T-helper 2 cell treated with Interferon-gamma antibody and Interleukin-4, amounts not matched to agents 100 ng/mL and 5 ng/mL, for 36 hours (primary cell): ENCODE data around the gene SLC6A12. TPM values are rescaled to one million over a fixed set of nuclear protein-coding genes. Genes with fewer than 3 reads are reported as not detected.
"Not testable (repeated sequence)": the region's sequence is repeated elsewhere in the genome, so short reads cannot be mapped to it uniquely, and the experiment has no call there.

Source experiments
- intact Hi-C: fragments of 100-400 bp; cut with micrococcal nuclease; formaldehyde crosslinking; loops from one replicate; pipeline ENCODE4 v1.15.1; 2023
- total RNA-seq: library from RNA; stranded (reverse); gene quantifications from 2 replicates; pipeline ENCODE4 v1.2.3, GENCODE V29; 2022

Gene SLC6A12
- total RNA-seq, 1 donor from 2014 or later, result not detected

DNA sequence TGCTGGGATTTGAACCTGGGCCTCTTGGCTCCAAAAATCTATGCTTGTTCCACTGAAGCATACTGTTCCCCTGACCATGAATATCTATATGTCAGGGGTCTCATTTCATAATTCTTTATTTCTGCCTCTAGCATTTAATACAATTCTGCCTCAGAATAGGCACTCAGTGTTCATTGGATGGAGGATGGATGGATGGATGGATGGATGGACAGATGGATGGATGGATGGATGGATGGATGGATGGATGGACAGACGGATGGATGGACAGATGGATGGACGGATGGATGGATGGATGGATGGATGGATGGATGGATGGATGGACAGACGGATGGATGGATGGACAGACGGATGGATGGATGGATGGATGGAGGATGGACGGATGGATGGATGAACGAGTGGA is 3.1 kb upstream of the SLC6A12 start:
- intact Hi-C loops, result not testable (repeated sequence)

- intact Hi-C loops, result no loop called here
Observed at GRCh38 chr12:215116-215515, 1.2 kb upstream of the SLC6A12 start.

DNA sequence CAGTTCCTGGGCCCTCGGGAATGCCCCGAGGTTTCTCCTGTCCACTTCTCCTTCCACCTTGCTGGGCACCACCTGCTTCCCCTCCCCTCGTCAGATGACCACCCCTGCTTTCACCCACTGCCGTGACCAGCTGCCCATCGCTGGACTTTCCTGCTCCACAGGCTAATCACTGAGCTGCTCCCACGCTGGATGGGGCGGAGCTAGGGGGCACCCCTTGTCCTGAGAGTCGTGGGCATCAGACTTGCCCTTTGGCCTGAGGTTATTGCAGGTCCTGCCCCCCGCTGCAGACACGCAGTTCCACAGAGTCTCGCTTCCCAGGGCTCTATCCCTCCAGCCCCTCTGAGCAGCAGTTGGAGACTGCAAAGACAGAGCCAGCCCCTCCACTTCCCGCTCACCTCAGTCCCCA is 427 bp downstream of the SLC6A12 start:
- intact Hi-C loops, result no loop called here

GRCh38 chr12:212715-213526 is 1.0 kb downstream of the SLC6A12 start:
- intact Hi-C loops, result no loop called here

GRCh38 chr12:212415-212714 is 1.6 kb downstream of the SLC6A12 start:
- intact Hi-C loops, result no loop called here

DNA sequence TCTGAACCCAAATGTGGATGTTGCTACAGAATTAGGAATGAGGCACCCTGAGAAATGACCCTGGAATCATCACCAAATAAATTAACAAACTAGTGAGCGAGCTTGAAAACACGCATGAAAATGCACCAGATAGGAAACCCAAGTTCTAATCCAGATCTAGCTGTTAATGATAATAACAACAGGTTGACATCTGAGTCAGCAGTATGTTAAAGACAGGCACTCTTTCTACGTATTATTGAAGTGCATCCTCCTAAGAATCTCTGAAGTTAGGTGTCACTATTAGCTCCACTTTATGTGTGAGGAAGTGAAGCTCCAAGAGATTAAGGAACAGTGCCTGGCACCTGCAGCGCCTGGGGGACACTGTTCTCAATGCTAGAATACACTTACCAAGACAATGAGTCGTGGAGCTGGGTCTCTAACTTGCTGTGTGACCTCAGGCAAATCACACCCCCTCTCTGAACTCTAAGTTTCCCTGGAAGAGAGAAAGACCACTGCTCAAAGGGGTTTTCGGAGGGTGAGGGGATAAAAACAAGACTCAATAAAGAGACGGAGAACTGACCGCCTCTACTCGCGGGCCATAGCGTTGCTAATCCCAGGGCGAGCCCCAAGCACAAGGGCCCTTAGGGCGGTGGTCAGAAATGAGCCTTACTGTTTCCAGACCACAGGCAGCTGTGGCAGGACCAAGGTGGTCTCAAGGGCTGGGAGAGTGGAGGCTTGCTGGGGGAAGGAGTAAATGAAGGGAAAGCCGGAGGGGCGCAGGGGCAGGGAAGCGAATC is 2.1 kb downstream of the SLC6A12 start:
- intact Hi-C loops, result no loop called here

GRCh38 chr12:211142-211465 is 2.9 kb downstream of the SLC6A12 start:
- intact Hi-C loops, result no loop called here

DNA sequence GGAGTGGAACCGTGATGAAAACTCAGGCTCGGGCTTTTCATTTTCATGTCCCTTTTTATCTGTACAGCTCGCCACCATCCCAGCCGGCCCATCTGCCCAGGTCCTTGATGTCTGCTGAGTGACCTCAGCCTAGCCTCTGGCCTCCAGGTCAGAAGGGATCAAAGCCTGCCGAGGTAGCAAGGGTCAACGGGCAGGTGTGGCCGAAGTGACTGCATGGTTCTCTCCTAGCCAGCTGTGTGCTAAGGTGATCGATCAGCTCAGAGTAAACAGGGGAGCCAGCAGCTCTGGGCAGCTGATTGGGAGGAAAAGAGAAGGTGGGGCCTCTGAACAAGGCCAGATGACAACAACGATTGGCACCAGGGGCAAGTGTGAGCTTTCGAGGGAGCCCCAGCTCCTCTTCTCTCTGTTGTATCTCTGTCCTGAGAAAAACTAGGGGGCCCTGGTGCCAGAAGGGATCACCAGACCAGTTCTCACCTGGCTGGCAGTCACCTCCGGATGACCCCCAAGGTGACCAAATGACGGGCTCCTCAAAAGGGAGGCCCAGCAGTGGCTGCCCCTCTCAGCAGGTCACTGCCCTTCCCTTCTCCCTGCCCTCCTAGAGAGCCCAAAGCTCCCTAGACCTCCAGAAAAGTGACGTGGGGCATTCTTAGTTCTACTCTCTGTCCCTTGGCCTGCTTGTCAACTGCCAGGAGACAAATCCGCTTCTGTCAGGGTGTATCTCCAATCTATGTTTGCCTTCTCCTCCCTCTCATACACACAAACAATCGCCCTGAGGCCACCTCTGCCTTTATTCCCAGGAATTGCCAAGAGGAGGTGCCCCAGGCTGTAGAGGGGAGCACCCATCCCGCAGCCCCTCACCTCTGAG is 3.4 kb downstream of the SLC6A12 start:
- intact Hi-C loops, result no loop called here

GRCh38 chr12:209851-210250 is 4.1 kb downstream of the SLC6A12 start:
- intact Hi-C loops, result no loop called here

DNA sequence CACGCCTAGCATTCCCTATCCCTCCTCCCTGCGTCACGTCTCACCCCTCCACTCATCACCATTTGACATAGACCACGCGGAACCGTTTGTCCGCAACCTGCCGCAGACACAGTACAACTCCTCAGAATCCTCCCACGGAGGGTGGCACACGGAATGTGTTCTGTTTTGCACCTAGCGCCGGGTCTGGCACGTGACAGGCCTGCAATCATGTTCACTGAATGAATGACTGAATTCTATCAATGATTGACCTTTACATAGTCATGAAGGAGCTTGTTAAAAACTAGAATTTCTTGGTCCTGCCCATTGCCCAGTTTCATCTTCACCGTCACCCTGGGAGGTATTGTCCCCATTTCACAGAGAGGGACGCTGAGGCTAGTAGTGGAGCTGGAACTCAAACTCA is 4.7 kb downstream of the SLC6A12 start:
- intact Hi-C loops, result no loop called here

DNA sequence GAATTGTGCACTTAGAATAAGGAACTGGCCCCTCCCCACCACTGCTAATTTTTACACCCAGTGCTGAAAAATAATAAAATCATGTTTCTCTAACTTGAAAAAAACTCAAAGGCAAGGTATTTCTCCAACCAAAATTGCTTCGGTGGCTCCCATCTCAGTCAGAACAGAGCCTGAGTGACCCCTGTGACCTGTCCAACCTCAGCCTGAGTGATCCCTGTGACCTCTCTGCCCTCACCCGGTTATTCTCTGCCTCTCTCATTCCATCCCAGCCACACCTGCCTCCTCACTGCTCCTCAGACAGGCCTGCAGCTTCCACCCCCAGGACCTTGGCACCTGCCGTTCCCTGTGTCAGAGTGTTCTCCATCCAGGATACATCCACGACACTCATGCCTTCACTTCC is 5.1 kb downstream of the SLC6A12 start:
- intact Hi-C loops, result no loop called here

- intact Hi-C loops, result no loop called here
Observed at GRCh38 chr12:207804-208203, 6.2 kb downstream of the SLC6A12 start.

DNA sequence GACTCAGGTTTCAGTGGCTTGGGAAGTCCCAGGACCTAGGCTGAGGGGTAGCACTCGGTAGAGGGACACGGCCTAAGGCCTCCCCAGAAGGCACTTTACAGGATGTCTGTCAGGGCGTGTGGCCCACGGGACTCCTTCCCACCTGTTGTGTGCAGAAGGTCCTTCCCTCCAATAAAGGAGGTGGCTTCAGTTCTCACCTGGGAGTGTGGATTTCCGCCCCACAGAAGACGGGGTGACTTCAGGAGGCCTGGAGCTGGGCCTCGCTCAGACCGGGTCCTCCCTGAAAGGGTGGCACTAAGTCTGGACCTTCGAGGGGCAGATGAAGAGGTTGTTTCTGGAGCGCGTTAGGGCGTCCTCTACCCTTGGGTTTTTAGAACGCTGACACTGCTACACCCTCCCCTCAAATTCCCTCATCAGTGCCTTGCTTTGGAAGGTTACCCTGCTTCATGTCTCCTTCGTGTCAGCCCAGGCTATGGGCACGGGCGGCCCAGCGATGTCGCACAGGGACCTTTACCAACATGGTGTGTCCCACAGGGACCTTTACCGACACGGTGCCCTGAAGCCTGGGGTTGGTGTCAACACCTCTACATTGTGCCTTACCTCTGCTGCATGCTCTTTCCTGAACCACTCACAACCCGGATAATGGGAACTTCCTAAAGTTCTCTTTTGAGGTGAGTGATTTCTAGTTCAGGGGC is 7.1 kb downstream of the SLC6A12 start:
- intact Hi-C loops, result no loop called here

DNA sequence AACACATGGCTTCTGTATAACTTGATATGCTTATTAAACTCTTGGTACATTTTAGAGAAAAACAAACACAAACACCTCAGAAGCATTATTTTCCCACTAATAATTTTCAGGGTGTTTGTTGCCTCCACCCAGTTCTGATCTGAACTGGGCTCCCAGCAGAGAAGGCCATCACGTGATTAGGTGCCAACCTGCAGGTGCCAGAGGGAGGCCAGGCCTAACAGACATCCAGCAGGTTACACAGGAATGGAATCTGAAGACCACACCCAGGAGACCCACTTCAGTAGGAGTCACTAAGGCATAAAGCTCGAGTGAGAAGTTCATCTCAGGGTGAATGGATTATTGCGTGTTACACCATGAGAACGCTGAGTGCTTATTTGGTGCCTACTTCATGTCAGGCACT is 8.9 kb downstream of the SLC6A12 start:
- intact Hi-C loops, result no loop called here

- intact Hi-C loops, result no loop called here
Observed at GRCh38 chr12:204261-204678, 9.7 kb downstream of the SLC6A12 start.

DNA sequence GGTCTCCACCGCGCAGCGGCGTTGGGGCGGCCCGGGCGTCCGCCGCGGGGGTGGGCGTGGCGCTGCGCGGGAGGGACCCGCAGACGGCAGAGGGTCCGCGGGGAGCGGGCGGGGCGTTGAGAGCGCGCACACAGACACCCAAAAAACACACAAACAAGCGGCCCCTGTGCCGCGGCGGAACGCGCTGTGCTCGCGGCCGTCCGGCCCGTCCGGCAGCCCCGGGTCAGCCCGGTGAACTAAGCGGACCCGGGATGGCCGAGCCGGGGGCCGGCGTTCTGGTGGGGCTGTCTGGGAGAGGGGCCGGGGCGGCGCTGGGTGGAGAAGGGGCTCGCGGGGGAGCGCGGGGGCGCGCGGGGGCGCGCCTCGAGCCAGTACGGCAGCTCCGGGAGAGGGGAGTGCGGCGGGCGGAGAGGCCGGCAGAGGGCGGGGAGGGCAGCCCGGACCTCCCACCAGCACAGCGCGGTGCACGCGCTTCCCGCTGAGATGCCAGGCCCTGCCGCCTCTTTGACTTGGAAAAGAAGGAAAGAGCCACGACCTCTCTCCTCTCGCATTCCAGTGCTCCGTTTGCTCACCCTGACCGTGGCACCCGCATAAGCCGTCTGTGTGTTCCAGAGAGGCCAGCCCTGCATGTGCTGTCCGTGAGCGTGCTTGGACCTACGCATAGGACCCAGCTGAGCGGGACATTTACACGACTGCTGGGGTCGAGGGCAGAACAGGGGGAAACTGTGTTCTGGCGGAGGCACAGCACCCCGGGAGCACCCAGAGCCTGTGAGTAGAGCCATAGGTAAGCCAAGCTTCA is 10.3 kb downstream of the SLC6A12 start:
- intact Hi-C loops, result no loop called here

DNA sequence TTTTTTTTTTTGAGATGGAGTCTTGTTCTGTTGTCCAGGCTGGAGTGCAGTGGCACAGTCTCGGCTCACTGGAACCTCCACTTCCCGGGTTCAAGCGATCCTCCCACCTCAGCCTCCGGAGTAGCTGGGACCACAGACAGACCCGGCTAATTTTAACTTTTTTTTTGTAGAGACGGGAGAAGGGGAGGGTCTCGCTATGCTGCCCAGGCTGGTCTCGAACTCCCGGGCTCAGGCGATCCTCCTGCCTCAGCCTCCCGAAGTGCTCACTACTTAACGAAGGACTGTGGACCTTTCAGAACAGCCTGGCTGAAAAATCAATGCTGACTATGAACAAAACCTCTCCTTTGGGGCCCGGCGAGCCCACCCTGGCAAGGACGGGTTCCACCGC is 10.9 kb downstream of the SLC6A12 start:
- intact Hi-C loops, result no loop called here

- intact Hi-C loops, result no loop called here
Observed at GRCh38 chr12:202081-202731, 11.8 kb downstream of the SLC6A12 start.

- intact Hi-C loops, result no loop called here
Observed at GRCh38 chr12:201361-201760, 12.6 kb downstream of the SLC6A12 start.

- intact Hi-C loops, result no loop called here
Observed at GRCh38 chr12:198705-199104, 15.3 kb downstream of the SLC6A12 start.
